Endothelial cell of umbilical vein (primary cell): Measurements from ENCODE around the gene NME4. TPM values are rescaled to one million over a fixed set of nuclear protein-coding genes. Genes with fewer than 3 reads are reported as not detected.
A peak's percentile ranks its signal among the peaks of the same experiment; 100 is the strongest.

Source experiments
- BruUV-seq: library from RNA; stranded (reverse); fragments of 400-500 nt; replicated peaks from 2 replicates; lab custom pipeline; 2021; lab: Mats Ljungman, UMichigan
- CTCF ChIA-PET: fragments of 300-600, 350-600 bp; sonication (Branson Sonifier 250); formaldehyde crosslinking; loops from one replicate; lab custom pipeline; 2021; ENCODE audit warnings: antibody characterized with exemption, inconsistent platforms; lab: Charles Lee
- POLR2A ChIA-PET: fragments of 300-600, 350-600 bp; sonication (Branson Sonifier 250); formaldehyde crosslinking; loops from one replicate; lab custom pipeline; 2021; ENCODE audit warnings: antibody characterized with exemption, inconsistent platforms; lab: Charles Lee
- DNase-seq: peaks from one replicate; pipeline ENCODE4 v3.0.0-alpha.2; 2011; ENCODE audit warnings: low read depth, low spot score
- FAIRE-seq: peaks from 2 replicates; lab custom pipeline; 2011; peaks lifted over from hg19 to GRCh38; lab: Jason Lieb, UNC
- H2AFZ ChIP-seq: 2 replicates; pipeline ENCODE4 v1.6.0; 2012; ENCODE audit warnings: low read depth, low read length, control low read depth, inconsistent platforms
- H3K27ac ChIP-seq: 2 replicates; pipeline ENCODE4 v1.5.1; 2011; ENCODE audit warnings: low read depth, mild to moderate bottlenecking, control low read depth, low read length, moderate library complexity; ENCODE audit not compliant: insufficient read depth
- H3K27me3 ChIP-seq, 2 experiments: 2 replicates each; pipeline versions ENCODE4 v1.6.0 to v1.6.1; 2011; ENCODE audit warnings: low read length in 2 of 2, mixed read lengths in 1 of 2; ENCODE audit not compliant: control insufficient read depth in 2 of 2, insufficient read depth in 2 of 2
- H3K36me3 ChIP-seq, 2 experiments: 2 replicates in 1 of 2; 3 replicates in 1 of 2; pipeline ENCODE4 v1.5.1; 2011; ENCODE audit warnings: low read length in 2 of 2, mild to moderate bottlenecking in 1 of 2, moderate library complexity in 1 of 2; ENCODE audit not compliant: control insufficient read depth in 2 of 2, insufficient read depth in 2 of 2; ENCODE audit errors: extremely low read depth in 1 of 2
- H3K4me1 ChIP-seq: 3 replicates; pipeline ENCODE4 v1.5.1; 2011; ENCODE audit warnings: mild to moderate bottlenecking, low read length; ENCODE audit not compliant: control insufficient read depth, insufficient read depth; ENCODE audit errors: extremely low read depth
- H3K4me2 ChIP-seq: 2 replicates; pipeline ENCODE4 v1.6.1; 2011; ENCODE audit warnings: low read length, control low read depth, mixed read lengths; ENCODE audit not compliant: insufficient read depth
- H3K4me3 ChIP-seq, 3 experiments: fragments of 200-600 bp in 1 of 3; sonication (generic), shearing (Covaris generic) in 1 of 3; replicated peaks in 1 of 3; 2 replicates each; pipeline ENCODE4 v1.5.1; 2011 to 2016; ENCODE audit warnings: control low read depth in 3 of 3, low read length in 3 of 3, mild to moderate bottlenecking in 2 of 3, inconsistent platforms in 1 of 3, low read depth in 1 of 3, moderate library complexity in 1 of 3; ENCODE audit not compliant: insufficient read depth in 1 of 3
- H3K79me2 ChIP-seq: 2 replicates; pipeline ENCODE4 v1.6.0; 2012; ENCODE audit warnings: low read length, inconsistent platforms; ENCODE audit not compliant: control insufficient read depth, insufficient read depth
- H3K9ac ChIP-seq: replicated peaks from 2 replicates; pipeline ENCODE3; 2011; ENCODE audit warnings: low read length, control low read depth; ENCODE audit not compliant: insufficient read depth; ENCODE audit errors: extremely low read depth
- H3K9me1 ChIP-seq: replicated peaks from 3 replicates; pipeline ENCODE4 v1.6.0; 2011; ENCODE audit warnings: mild to moderate bottlenecking, low read length; ENCODE audit not compliant: control insufficient read depth, insufficient read depth; ENCODE audit errors: extremely low read depth
- H3K9me3 ChIP-seq: replicated peaks from 2 replicates; pipeline ENCODE4 v1.5.1; 2012; ENCODE audit warnings: low read length, inconsistent platforms; ENCODE audit not compliant: control insufficient read depth, insufficient read depth
- H4K20me1 ChIP-seq: replicated peaks from 2 replicates; pipeline ENCODE3; 2011; ENCODE audit warnings: mild to moderate bottlenecking, low read length; ENCODE audit not compliant: control insufficient read depth, insufficient read depth; ENCODE audit errors: extremely low read depth
- EZH2 ChIP-seq: IDR thresholded peaks from 2 replicates; pipeline ENCODE4 v1.6.1; 2012; ENCODE audit warnings: borderline replicate concordance, low read depth, mild to moderate bottlenecking, moderate library complexity, low read length, inconsistent platforms; ENCODE audit not compliant: severe bottlenecking
- FOS ChIP-seq: IDR thresholded peaks from 2 replicates; pipeline ENCODE4 v1.6.1; 2011; ENCODE audit warnings: mild to moderate bottlenecking, low read length, moderate library complexity, borderline replicate concordance; ENCODE audit not compliant: insufficient read depth
- GATA2 ChIP-seq: IDR thresholded peaks from 2 replicates; pipeline ENCODE4 v1.7.0; 2011; ENCODE audit warnings: low read depth, mild to moderate bottlenecking, moderate library complexity, mixed read lengths, low read length; ENCODE audit not compliant: insufficient read length, insufficient read depth
- JUN ChIP-seq: IDR thresholded peaks from 2 replicates; pipeline ENCODE4 v1.6.1; 2011; ENCODE audit warnings: borderline replicate concordance, low read depth; ENCODE audit not compliant: insufficient read length, insufficient read depth
- MAX ChIP-seq: IDR thresholded peaks from 2 replicates; pipeline ENCODE4 v1.6.1; 2011; ENCODE audit not compliant: insufficient read depth, insufficient read length
- MYC ChIP-seq: IDR thresholded peaks from one replicate; pipeline ENCODE4 v1.6.1; 2011; ENCODE audit warnings: mild to moderate bottlenecking, low read depth, low read length
- POLR2A ChIP-seq: IDR thresholded peaks from 2 replicates; pipeline ENCODE4 v1.6.1; 2012; ENCODE audit warnings: low read depth, mild to moderate bottlenecking, control low read depth, low read length
- POLR2AphosphoS5 ChIP-seq: IDR thresholded peaks from 2 replicates; pipeline ENCODE4 v1.6.1; 2012; ENCODE audit warnings: low read depth, mild to moderate bottlenecking, control low read depth, low read length, moderate library complexity; ENCODE audit not compliant: insufficient read depth
- dilution Hi-C: fragments of 300-500 bp; cut with MboI; formaldehyde crosslinking; loops from one replicate; pipeline ENCODE4 v1.15.0; 2019; ENCODE audit warnings: low sequenced_read_pairs; ENCODE audit not compliant: extremely low pct_ligation_motif_present
- intact Hi-C: fragments of 100-400 bp; cut with micrococcal nuclease; formaldehyde crosslinking; loops from one replicate; pipeline ENCODE4 v1.10.0; 2022
- polyA plus RNA-seq, 4 experiments: library from polyadenylated mRNA; depleted of rRNA in 3 of 4; stranded (reverse) in 3 of 4; unstranded in 1 of 4; fragments of >200 nt; gene quantifications; 2 replicates each; pipeline versions ENCODE4 v1.2.1 to v1.2.3, GENCODE V29; 2011 to 2012; ENCODE audit warnings: missing spikeins in 1 of 4
- total RNA-seq: library from RNA; stranded (reverse); gene quantifications from 2 replicates; pipeline ENCODE4 v1.2.3, GENCODE V29; 2021
- TF ChIP-seq, protein P1 (sequence below), 2 donors: IDR thresholded peaks; 1 replicate in 1 of 2; 2 replicates in 1 of 2; pipeline ENCODE4 v1.5.1; 2011; ENCODE audit warnings: low read length in 2 of 2, mild to moderate bottlenecking in 2 of 2, moderate library complexity in 2 of 2, control low read depth in 1 of 2, inconsistent platforms in 1 of 2, low read depth in 1 of 2; ENCODE audit not compliant: insufficient read depth in 1 of 2; ENCODE audit errors: extremely low read depth in 1 of 2

The NME4 gene
- total and polyA plus RNA-seq, 2 donors (not counting 3 experiments of a cell fraction or from before 2014, with no cell fraction given), result 170 to 264 TPM

DNA sequence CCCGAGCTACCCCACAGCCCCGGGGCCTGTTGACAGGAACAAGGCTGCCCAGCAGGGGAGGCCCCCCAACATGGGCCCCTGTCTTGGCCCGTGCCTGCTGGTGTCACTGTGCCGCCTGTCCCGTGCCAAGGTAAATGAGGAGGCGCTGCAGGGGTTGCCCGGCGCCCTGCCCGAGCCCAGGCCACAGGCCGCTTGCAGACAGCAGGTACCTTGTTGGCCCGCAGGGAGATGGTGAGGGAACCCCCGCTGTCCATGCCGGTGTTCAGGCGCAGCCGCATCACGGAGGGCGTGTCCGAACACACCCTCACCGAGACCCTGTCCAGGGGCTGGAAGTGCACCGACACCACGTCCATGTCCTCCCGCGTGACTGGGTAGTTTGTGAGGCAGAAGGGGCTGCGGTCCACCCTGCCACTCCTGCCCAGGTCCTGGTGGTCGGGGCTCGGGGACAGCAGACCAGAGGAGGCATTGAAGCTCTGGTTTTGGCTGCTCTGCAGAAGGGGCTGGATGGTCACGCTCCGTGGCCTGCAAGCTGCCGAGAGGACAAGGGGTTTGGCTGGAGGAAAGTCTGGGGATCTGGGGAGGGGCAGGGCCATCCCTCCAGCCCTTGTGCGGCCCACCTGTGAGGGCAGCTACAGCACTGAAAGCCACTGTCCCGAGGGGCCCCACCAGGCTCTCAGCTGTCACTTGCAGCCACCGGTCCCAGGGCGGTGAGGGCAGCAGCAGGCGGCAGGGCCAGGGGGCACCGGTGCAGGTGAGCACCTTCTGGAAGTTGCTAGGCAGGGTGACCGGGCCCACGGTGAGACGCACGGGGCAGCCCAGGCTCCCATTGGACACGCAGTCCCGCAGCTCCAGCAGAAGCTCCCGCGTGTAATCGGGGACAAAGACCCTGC, 20.8 kb upstream of the NME4 start:
- H3K27me3 ChIP-seq, result no peaks in the 10 kb centered on the region
- TF ChIP-seq POLR2AphosphoS5, result no peak
- TF ChIP-seq JUN, result no peak
- TF ChIP-seq, protein P1, sequence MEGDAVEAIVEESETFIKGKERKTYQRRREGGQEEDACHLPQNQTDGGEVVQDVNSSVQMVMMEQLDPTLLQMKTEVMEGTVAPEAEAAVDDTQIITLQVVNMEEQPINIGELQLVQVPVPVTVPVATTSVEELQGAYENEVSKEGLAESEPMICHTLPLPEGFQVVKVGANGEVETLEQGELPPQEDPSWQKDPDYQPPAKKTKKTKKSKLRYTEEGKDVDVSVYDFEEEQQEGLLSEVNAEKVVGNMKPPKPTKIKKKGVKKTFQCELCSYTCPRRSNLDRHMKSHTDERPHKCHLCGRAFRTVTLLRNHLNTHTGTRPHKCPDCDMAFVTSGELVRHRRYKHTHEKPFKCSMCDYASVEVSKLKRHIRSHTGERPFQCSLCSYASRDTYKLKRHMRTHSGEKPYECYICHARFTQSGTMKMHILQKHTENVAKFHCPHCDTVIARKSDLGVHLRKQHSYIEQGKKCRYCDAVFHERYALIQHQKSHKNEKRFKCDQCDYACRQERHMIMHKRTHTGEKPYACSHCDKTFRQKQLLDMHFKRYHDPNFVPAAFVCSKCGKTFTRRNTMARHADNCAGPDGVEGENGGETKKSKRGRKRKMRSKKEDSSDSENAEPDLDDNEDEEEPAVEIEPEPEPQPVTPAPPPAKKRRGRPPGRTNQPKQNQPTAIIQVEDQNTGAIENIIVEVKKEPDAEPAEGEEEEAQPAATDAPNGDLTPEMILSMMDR (IDR thresholded peaks at IDR 0.05; ENCODE audit: extremely low read depth in 1 of 2, insufficient read depth in 1 of 2, low read depth in 1 of 2, low read length in 2 of 2), result no peak
- TF ChIP-seq MAX, result no peak
- no peak for TF ChIP-seq POLR2A
- no peak for TF ChIP-seq FOS
- TF ChIP-seq GATA2, result no peak
- TF ChIP-seq MYC, result no peak
- no peak for TF ChIP-seq EZH2
- intact Hi-C loops, result no loop called here
- POLR2A ChIA-PET, result no interaction called here
- FAIRE-seq (no peak), DNase-seq (no peak)
- no peak overlapping the region for H2AFZ ChIP-seq
- H3K4me3 ChIP-seq, result no peak overlapping the region
- H3K27ac ChIP-seq, result no peak overlapping the region
- H3K36me3 ChIP-seq, result peaks cover 7 to 48% of the 10 kb centered on the region in 2 experiments
- dilution Hi-C loops, result no loop called here
- no peak overlapping the region for H3K9ac ChIP-seq
- TSS peak; percentile 12 for BruUV-seq
- no peaks in the 10 kb centered on the region for H3K9me3 ChIP-seq
- no peaks in the 10 kb centered on the region for H3K9me1 ChIP-seq
- no peak overlapping the region for H3K4me2 ChIP-seq
- CTCF ChIA-PET, result no interaction called here
- H3K79me2 ChIP-seq, result peaks cover 24% of the 10 kb centered on the region
- no peaks in the 10 kb centered on the region for H3K4me1 ChIP-seq
- no peaks in the 10 kb centered on the region for H4K20me1 ChIP-seq
